ENCODE results near the gene NELL2.

DNA sequence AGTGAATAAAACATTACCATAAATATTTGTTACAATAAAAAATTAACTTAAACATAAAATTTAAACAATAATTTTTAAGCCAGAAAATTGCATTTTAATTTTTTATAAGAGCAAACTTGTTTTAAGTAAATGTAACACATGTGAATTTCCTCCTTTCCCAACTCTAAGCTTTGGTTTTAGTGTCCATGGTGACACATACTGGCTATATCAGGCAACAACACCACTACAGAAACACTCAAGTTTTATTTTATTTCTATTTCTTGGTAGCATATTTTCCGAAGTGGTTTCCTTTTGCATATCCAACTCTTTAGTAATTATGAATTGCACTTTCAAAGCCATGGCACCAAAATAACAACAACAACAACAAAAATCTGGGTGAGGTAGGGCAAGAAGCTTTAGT, 2.2 kb downstream of the NELL2 start:
- no peak for TF ChIP-seq CTCF (IDR thresholded peaks at IDR 0.05)
- no peak for TF ChIP-seq POLR2A (IDR thresholded peaks at IDR 0.05)
- TF ChIP-seq POLR2AphosphoS5 (IDR thresholded peaks at IDR 0.05) = no peak
- TF ChIP-seq EP300 (IDR thresholded peaks at IDR 0.05) = no peak

All from stomach (tissue), 4 donors.